Endothelial cell of umbilical vein (primary cell): ENCODE measurements around the gene APEH. TPM values are rescaled to one million over a fixed set of nuclear protein-coding genes. Genes with fewer than 3 reads are reported as not detected.

Source experiments
- BruUV-seq: library from RNA; stranded (reverse); fragments of 400-500 nt; replicated peaks from 2 replicates; lab custom pipeline; 2021; lab: Mats Ljungman, UMichigan
- CTCF ChIA-PET: fragments of 300-600, 350-600 bp; sonication (Branson Sonifier 250); formaldehyde crosslinking; loops from one replicate; lab custom pipeline; 2021; ENCODE audit warnings: antibody characterized with exemption, inconsistent platforms; lab: Charles Lee
- POLR2A ChIA-PET: fragments of 300-600, 350-600 bp; sonication (Branson Sonifier 250); formaldehyde crosslinking; loops from one replicate; lab custom pipeline; 2021; ENCODE audit warnings: antibody characterized with exemption, inconsistent platforms; lab: Charles Lee
- DNase-seq: peaks from one replicate; pipeline ENCODE4 v3.0.0-alpha.2; 2011; ENCODE audit warnings: low read depth, low spot score
- FAIRE-seq: peaks from 2 replicates; lab custom pipeline; 2011; peaks lifted over from hg19 to GRCh38; lab: Jason Lieb, UNC
- H2AFZ ChIP-seq: 2 replicates; pipeline ENCODE4 v1.6.0; 2012; ENCODE audit warnings: low read depth, low read length, control low read depth, inconsistent platforms
- H3K27ac ChIP-seq: 2 replicates; pipeline ENCODE4 v1.5.1; 2011; ENCODE audit warnings: low read depth, mild to moderate bottlenecking, control low read depth, low read length, moderate library complexity; ENCODE audit not compliant: insufficient read depth
- H3K27me3 ChIP-seq, 2 experiments: 2 replicates each; pipeline versions ENCODE4 v1.6.0 to v1.6.1; 2011; ENCODE audit warnings: low read length in 2 of 2, mixed read lengths in 1 of 2; ENCODE audit not compliant: control insufficient read depth in 2 of 2, insufficient read depth in 2 of 2
- H3K36me3 ChIP-seq, 2 experiments: 2 replicates in 1 of 2; 3 replicates in 1 of 2; pipeline ENCODE4 v1.5.1; 2011; ENCODE audit warnings: low read length in 2 of 2, mild to moderate bottlenecking in 1 of 2, moderate library complexity in 1 of 2; ENCODE audit not compliant: control insufficient read depth in 2 of 2, insufficient read depth in 2 of 2; ENCODE audit errors: extremely low read depth in 1 of 2
- H3K4me1 ChIP-seq: 3 replicates; pipeline ENCODE4 v1.5.1; 2011; ENCODE audit warnings: mild to moderate bottlenecking, low read length; ENCODE audit not compliant: control insufficient read depth, insufficient read depth; ENCODE audit errors: extremely low read depth
- H3K4me2 ChIP-seq: 2 replicates; pipeline ENCODE4 v1.6.1; 2011; ENCODE audit warnings: low read length, control low read depth, mixed read lengths; ENCODE audit not compliant: insufficient read depth
- H3K4me3 ChIP-seq, 3 experiments: fragments of 200-600 bp in 1 of 3; sonication (generic), shearing (Covaris generic) in 1 of 3; replicated peaks in 1 of 3; 2 replicates each; pipeline ENCODE4 v1.5.1; 2011 to 2016; ENCODE audit warnings: control low read depth in 3 of 3, low read length in 3 of 3, mild to moderate bottlenecking in 2 of 3, inconsistent platforms in 1 of 3, low read depth in 1 of 3, moderate library complexity in 1 of 3; ENCODE audit not compliant: insufficient read depth in 1 of 3
- H3K79me2 ChIP-seq: 2 replicates; pipeline ENCODE4 v1.6.0; 2012; ENCODE audit warnings: low read length, inconsistent platforms; ENCODE audit not compliant: control insufficient read depth, insufficient read depth
- H3K9ac ChIP-seq: replicated peaks from 2 replicates; pipeline ENCODE3; 2011; ENCODE audit warnings: low read length, control low read depth; ENCODE audit not compliant: insufficient read depth; ENCODE audit errors: extremely low read depth
- H3K9me1 ChIP-seq: replicated peaks from 3 replicates; pipeline ENCODE4 v1.6.0; 2011; ENCODE audit warnings: mild to moderate bottlenecking, low read length; ENCODE audit not compliant: control insufficient read depth, insufficient read depth; ENCODE audit errors: extremely low read depth
- H3K9me3 ChIP-seq: replicated peaks from 2 replicates; pipeline ENCODE4 v1.5.1; 2012; ENCODE audit warnings: low read length, inconsistent platforms; ENCODE audit not compliant: control insufficient read depth, insufficient read depth
- H4K20me1 ChIP-seq: replicated peaks from 2 replicates; pipeline ENCODE3; 2011; ENCODE audit warnings: mild to moderate bottlenecking, low read length; ENCODE audit not compliant: control insufficient read depth, insufficient read depth; ENCODE audit errors: extremely low read depth
- CTCF ChIP-seq, 2 donors: IDR thresholded peaks; 1 replicate in 1 of 2; 2 replicates in 1 of 2; pipeline ENCODE4 v1.5.1; 2011; ENCODE audit warnings: low read length in 2 of 2, mild to moderate bottlenecking in 2 of 2, moderate library complexity in 2 of 2, control low read depth in 1 of 2, inconsistent platforms in 1 of 2, low read depth in 1 of 2; ENCODE audit not compliant: insufficient read depth in 1 of 2; ENCODE audit errors: extremely low read depth in 1 of 2
- EZH2 ChIP-seq: IDR thresholded peaks from 2 replicates; pipeline ENCODE4 v1.6.1; 2012; ENCODE audit warnings: borderline replicate concordance, low read depth, mild to moderate bottlenecking, moderate library complexity, low read length, inconsistent platforms; ENCODE audit not compliant: severe bottlenecking
- FOS ChIP-seq: IDR thresholded peaks from 2 replicates; pipeline ENCODE4 v1.6.1; 2011; ENCODE audit warnings: mild to moderate bottlenecking, low read length, moderate library complexity, borderline replicate concordance; ENCODE audit not compliant: insufficient read depth
- GATA2 ChIP-seq: IDR thresholded peaks from 2 replicates; pipeline ENCODE4 v1.7.0; 2011; ENCODE audit warnings: low read depth, mild to moderate bottlenecking, moderate library complexity, mixed read lengths, low read length; ENCODE audit not compliant: insufficient read length, insufficient read depth
- JUN ChIP-seq: IDR thresholded peaks from 2 replicates; pipeline ENCODE4 v1.6.1; 2011; ENCODE audit warnings: borderline replicate concordance, low read depth; ENCODE audit not compliant: insufficient read length, insufficient read depth
- MAX ChIP-seq: IDR thresholded peaks from 2 replicates; pipeline ENCODE4 v1.6.1; 2011; ENCODE audit not compliant: insufficient read depth, insufficient read length
- MYC ChIP-seq: IDR thresholded peaks from one replicate; pipeline ENCODE4 v1.6.1; 2011; ENCODE audit warnings: mild to moderate bottlenecking, low read depth, low read length
- POLR2A ChIP-seq: IDR thresholded peaks from 2 replicates; pipeline ENCODE4 v1.6.1; 2012; ENCODE audit warnings: low read depth, mild to moderate bottlenecking, control low read depth, low read length
- POLR2AphosphoS5 ChIP-seq: IDR thresholded peaks from 2 replicates; pipeline ENCODE4 v1.6.1; 2012; ENCODE audit warnings: low read depth, mild to moderate bottlenecking, control low read depth, low read length, moderate library complexity; ENCODE audit not compliant: insufficient read depth
- dilution Hi-C: fragments of 300-500 bp; cut with MboI; formaldehyde crosslinking; loops from one replicate; pipeline ENCODE4 v1.15.0; 2019; ENCODE audit warnings: low sequenced_read_pairs; ENCODE audit not compliant: extremely low pct_ligation_motif_present
- intact Hi-C: fragments of 100-400 bp; cut with micrococcal nuclease; formaldehyde crosslinking; loops from one replicate; pipeline ENCODE4 v1.10.0; 2022
- polyA plus RNA-seq, 4 experiments: library from polyadenylated mRNA; depleted of rRNA in 3 of 4; stranded (reverse) in 3 of 4; unstranded in 1 of 4; fragments of >200 nt; gene quantifications; 2 replicates each; pipeline versions ENCODE4 v1.2.1 to v1.2.3, GENCODE V29; 2011 to 2012; ENCODE audit warnings: missing spikeins in 1 of 4
- total RNA-seq: library from RNA; stranded (reverse); gene quantifications from 2 replicates; pipeline ENCODE4 v1.2.3, GENCODE V29; 2021

The APEH gene
- total and polyA plus RNA-seq, 2 donors (not counting 3 experiments of a cell fraction or from before 2014, with no cell fraction given) = 68.2 to 74.3 TPM

GRCh38 chr3:49659756-49660155, 14.4 kb upstream of the APEH start:
- TF ChIP-seq FOS (no peak), MYC (no peak), GATA2 (no peak), JUN (no peak), POLR2AphosphoS5 (no peak), CTCF (IDR thresholded peaks at IDR 0.05; ENCODE audit: extremely low read depth in 1 of 2, insufficient read depth in 1 of 2, low read depth in 1 of 2, low read length in 2 of 2) (no peak), EZH2 (no peak), MAX (no peak), POLR2A (no peak)
- no peaks in the 10 kb centered on the region for H3K79me2 ChIP-seq
- no TSS peak for BruUV-seq
- H3K9me3 ChIP-seq = no peaks in the 10 kb centered on the region
- ChIA-PET CTCF (interaction anchor here (1.3 to 2.2 kb wide), 2 partner anchors 12 to 120 kb away, joined by 4 to 7 read pairs; no protein-coding TSS in a partner anchor), POLR2A (no interaction called here)
- no peak for DNase-seq
- no peaks in the 10 kb centered on the region for H4K20me1 ChIP-seq
- H3K9ac ChIP-seq = no peak overlapping the region
- H3K27ac ChIP-seq = no peak overlapping the region
- no peak overlapping the region for H3K4me3 ChIP-seq
- intact Hi-C loops = no loop called here
- H3K4me1 ChIP-seq = no peaks in the 10 kb centered on the region
- no peak overlapping the region for H3K4me2 ChIP-seq
- dilution Hi-C loops = no loop called here
- peaks cover 0 to 2% of the 10 kb centered on the region in 2 experiments for H3K27me3 ChIP-seq
- no peak overlapping the region for H2AFZ ChIP-seq
- FAIRE-seq = no peak
- no peaks in the 10 kb centered on the region for H3K9me1 ChIP-seq
- H3K36me3 ChIP-seq = no peaks in the 10 kb centered on the region
